ENCODE results near the gene KIAA0232.
"Not testable (repeated sequence)": the region's sequence is repeated elsewhere in the genome, so short reads cannot be mapped to it uniquely, and the experiment has no call there.

KIAA0232 gene

GRCh38 chr4:6806924-6807626 lies 24.5 kb downstream of the KIAA0232 start:
- DNase-seq (ENCODE audit: low read depth in 1 of 2, low spot score in 1 of 2): no peak

DNA sequence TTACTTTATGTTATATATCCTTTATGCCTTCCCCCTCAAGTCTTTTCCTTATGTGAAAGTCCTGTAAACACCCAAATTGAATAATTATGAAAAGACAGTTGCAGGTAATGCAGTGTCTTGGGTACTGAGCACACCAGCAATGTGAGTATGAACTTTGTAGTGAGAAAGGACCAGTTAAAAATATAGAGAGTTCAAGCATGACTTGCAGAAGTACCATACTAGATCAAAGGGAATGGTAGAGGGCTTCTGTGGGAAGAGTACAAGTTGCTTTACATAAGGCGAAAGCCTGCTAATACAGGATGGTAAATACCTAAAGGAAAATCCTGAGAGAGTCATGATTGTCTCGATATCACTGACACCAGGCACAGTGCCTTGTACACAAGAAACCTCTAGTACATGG lies 25.7 kb downstream of the KIAA0232 start:
- DNase-seq (ENCODE audit: low read depth in 1 of 2, low spot score in 1 of 2): no peak

DNA sequence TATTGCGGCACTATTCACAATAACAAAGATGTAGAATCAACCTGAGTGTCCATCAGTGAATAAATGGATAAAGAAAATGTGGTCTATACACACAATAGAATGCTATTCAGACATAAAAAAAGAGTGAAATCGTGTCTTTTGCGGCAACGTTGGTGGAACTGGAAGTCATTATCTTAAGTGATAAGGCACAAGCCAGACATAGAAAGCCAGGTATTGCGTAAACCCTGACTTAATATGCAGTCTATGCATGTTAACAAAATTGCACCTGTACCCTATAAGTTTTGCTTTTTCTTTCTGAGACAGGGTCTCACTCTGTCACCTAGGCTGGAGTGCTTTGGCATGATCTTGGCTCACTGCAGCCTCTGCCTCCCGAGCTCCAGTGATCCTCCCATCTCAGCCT lies 28.6 kb downstream of the KIAA0232 start:
- no peak for DNase-seq (ENCODE audit: low read depth in 1 of 2, low spot score in 1 of 2)

DNA sequence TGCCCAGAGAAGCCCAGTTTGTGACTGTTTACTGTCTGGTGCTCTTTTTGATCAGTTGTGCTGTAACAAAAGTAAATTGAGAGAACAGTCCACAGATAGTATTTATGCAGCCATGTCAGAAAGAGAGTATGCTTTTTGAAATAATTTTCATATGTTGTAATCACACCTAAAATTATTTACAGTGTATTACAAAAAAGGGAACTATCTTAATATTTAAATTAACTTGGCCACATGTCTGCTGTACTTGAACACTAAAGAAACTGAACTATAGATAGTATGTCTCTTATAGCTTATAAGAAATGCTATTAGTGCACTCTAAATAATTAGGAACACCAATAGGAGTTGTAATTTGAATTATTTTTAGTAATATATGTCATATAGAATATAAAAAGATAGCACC lies 30.2 kb downstream of the KIAA0232 start:
- DNase-seq (ENCODE audit: low read depth in 1 of 2, low spot score in 1 of 2): no peak

DNA sequence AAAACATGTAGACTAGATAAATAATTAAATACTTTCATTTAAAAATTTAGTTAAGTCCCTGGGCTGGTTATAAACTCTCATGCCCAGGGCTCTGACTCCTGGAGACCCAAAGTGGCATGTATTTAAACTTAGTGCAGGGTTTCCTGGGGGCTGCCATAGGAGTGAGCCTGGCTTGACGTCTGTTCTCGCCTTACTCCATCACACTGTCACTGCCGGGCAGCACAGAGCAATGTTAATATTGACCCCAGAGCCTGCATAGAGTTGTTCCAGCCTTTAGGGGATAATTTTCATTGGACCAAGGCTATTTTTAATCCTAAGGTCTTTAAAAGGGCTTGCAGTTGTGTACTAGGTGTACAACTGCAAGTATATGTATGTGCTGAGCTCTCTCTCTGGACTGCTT lies 31.2 kb downstream of the KIAA0232 start:
- DNase-seq (ENCODE audit: low read depth in 1 of 2, low spot score in 1 of 2): no peak

- no peak for DNase-seq (ENCODE audit: low read depth in 1 of 2, low spot score in 1 of 2)
Measured at GRCh38 chr4:6815029-6815836, 32.7 kb downstream of the KIAA0232 start.

GRCh38 chr4:6819295-6819694 lies 36.8 kb downstream of the KIAA0232 start:
- DNase-seq (ENCODE audit: low read depth in 1 of 2, low spot score in 1 of 2): no peak

- no peak for DNase-seq (ENCODE audit: low read depth in 1 of 2, low spot score in 1 of 2)
Measured at GRCh38 chr4:6820695-6821094, 38.2 kb downstream of the KIAA0232 start.

DNA sequence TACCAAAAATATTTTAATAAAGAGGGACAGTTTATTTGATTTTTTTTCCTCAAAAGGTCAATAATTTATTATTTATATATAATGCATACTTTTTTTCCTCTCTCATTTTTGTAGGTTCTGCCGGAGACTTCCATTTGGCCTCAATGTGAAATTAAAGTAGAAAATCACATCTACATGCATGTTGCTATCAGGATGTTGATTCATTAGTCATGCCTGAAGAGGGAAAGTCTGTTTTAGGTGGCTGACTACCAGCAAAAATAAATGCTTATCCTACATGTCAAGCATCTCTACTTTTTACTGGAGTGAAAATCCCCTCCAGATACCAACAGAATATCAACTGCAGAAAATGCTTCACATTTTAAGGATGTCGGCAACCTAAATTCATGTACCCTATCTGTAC lies 41.5 kb downstream of the KIAA0232 start:
- no peak for DNase-seq (ENCODE audit: low read depth in 1 of 2, low spot score in 1 of 2)

- DNase-seq (ENCODE audit: low read depth in 1 of 2, low spot score in 1 of 2): no peak
Measured at GRCh38 chr4:6824772-6825402, 42.4 kb downstream of the KIAA0232 start.

GRCh38 chr4:6825403-6825802 lies 42.9 kb downstream of the KIAA0232 start:
- DNase-seq (ENCODE audit: low read depth in 1 of 2, low spot score in 1 of 2): no peak

- DNase-seq (ENCODE audit: low read depth in 1 of 2, low spot score in 1 of 2): no peak
Measured at GRCh38 chr4:6826781-6827508, 44.4 kb downstream of the KIAA0232 start.

GRCh38 chr4:6829086-6829485 lies 46.6 kb downstream of the KIAA0232 start:
- DNase-seq (ENCODE audit: low read depth in 1 of 2, low spot score in 1 of 2): no peak

GRCh38 chr4:6834867-6835266 lies 52.3 kb downstream of the KIAA0232 start:
- DNase-seq (ENCODE audit: low read depth in 1 of 2, low spot score in 1 of 2): no peak

GRCh38 chr4:6835616-6836015 lies 53.1 kb downstream of the KIAA0232 start:
- DNase-seq (ENCODE audit: low read depth in 1 of 2, low spot score in 1 of 2): not testable (repeated sequence)

- DNase-seq (ENCODE audit: low read depth in 1 of 2, low spot score in 1 of 2): not testable (repeated sequence)
Measured at GRCh38 chr4:6837106-6837505, 54.6 kb downstream of the KIAA0232 start.

DNA sequence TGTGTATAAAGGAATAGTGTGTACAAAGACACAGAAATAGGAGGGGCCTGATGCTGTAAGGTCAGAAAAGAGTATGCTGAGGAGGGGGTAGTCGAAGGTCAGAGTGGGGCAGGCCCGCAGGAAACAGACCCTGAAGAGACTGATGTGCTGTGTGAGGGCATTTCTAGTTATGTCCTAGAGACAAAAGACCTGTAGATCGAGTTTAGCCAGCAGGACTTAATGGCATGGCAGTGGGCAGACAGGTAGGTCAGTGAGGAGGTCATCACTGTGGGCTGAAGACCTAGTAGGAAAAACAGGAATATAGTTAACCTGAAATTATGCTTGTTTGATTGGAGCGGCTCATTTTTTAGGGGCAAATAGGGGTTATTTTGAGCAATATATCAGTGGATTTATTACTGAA lies 57.1 kb downstream of the KIAA0232 start:
- no peak for DNase-seq (ENCODE audit: low read depth in 1 of 2, low spot score in 1 of 2)

DNA sequence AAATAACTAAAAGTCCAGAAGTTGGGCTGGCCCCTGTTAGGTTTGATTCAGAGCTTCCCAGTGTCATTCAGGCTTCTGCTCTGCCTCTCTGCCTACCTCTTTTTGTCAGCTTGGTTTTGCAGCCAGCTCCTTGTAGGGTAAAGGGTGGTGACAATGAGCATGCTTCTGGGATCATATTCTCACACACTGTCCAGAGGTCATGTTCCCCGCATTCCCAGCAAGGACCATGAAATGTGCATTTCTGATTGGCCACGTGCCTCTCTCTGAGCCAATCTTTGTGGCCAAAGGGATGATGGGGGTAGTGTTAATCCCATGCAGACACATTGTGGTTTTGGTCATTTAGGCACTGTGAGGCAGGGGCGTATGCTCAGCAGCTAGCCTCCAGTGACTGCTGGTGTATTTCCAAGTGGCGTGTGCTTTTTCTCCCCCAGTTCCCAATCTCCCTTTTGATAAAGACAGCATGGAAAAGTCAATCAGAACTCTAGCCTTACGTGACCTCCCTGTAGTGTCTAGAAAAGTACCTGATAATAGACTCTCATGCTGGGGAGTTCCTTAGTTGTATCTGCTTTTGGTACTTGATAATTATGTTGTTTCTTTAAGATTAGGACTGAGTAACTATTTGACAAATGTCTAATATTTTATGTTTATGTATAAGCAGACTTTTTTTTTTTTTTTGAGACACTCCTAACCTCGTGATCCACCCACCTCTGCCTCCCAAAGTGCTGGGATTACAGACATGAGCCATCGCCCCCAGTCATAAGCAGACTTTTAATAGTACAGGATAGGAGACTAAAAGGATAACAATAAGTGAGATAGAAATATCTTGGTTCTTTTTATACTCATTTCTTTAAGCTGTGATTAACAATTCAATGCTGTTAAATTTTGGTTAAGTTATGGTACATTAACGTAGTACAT lies 57.8 kb downstream of the KIAA0232 start:
- no peak for DNase-seq (ENCODE audit: low read depth in 1 of 2, low spot score in 1 of 2)

GRCh38 chr4:6845027-6845426 lies 62.5 kb downstream of the KIAA0232 start:
- DNase-seq (ENCODE audit: low read depth in 1 of 2, low spot score in 1 of 2): no peak

GRCh38 chr4:6845574-6845973 lies 63.0 kb downstream of the KIAA0232 start:
- no peak for DNase-seq (ENCODE audit: low read depth in 1 of 2, low spot score in 1 of 2)

Data from activated T-helper 1 cell treated with anti-CD3 and anti-CD28 coated beads, Interleukin-2, amount 50 U/mL, for 16 hours (primary cell).